ENCODE measurements around the gene DMD.
"Not testable (repeated sequence)": the region's sequence is repeated elsewhere in the genome, so short reads cannot be mapped to it uniquely, and the experiment has no call there.

The DMD gene

DNA sequence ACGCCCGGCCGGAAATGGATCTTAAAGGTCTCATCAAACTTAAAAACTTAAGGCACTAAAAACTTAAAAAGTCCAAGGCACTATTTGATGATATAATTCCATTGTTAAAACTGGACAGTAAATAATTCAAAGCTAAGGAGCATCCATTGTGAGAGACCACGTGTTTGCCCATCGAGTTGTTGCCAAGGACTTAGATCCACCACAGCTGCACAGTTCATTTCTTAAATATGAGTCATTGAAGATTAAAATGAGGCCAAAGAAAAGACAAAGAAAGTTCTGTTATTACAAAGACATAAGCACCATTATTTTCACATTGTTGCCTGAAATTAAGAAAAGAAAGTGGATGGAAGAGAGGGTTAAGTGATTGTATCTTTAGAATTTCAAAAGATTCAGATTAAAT, 1728.0 kb downstream of the DMD start:
- no peak for DNase-seq

DNA sequence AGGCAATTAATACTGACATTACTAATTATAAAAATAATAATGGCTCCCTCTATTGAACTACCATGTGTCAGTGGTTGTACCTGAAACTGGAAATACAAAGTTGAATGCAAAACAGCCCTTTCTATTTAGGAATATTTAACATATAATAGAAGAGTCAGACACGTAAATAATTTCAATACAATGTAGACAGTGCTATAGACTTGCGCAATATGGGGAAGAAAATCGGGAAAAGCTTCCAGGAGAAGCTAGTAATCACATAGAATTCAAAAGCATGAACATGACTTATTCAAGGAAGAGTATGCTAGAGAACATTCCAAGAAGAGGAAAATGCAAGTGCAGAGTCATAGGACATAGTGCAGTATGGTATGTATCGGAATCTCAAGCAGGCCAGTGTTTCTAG, 1730.7 kb downstream of the DMD start:
- DNase-seq, result no peak

DNA sequence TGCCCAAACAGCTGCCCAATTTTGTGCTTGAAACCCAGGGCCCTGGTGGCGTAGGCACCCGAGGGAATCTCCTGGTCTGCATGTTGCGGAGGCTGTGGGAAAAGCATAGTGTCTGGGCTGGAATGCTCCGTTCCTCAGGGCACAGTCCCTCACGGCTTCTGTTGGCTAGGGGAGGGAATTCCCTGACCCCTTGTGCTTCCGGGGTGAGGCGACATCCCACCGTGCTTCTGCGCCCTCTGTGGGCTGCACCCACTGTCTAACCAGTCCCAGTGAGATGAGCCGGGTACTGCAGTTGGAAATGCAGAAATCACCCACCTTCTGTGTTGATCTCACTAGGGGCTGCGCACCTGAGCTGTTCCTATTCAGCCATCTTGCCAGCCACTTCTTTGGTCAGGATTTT, 1740.1 kb downstream of the DMD start:
- no peak for DNase-seq

DNA sequence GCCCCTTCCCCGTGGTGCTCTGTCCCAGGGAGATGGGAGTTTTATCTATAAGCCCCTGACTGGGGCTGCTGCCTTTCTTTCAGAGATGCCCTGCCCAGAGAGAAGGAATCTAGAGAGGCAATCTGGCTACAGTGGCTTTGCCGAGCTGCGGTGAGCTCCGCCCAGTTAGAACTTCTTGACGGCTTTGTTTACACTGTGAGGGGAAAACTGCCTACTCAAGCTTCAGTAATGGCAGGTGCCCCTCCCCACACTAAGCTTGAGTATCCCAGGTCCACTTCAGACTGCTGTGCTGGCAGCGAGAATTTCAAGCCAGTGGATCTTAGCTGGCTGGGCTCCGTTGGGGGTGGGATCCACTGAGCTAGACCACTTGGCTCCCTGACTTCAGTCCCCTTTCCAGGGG, 1740.6 kb downstream of the DMD start:
- not testable (repeated sequence) for DNase-seq

DNA sequence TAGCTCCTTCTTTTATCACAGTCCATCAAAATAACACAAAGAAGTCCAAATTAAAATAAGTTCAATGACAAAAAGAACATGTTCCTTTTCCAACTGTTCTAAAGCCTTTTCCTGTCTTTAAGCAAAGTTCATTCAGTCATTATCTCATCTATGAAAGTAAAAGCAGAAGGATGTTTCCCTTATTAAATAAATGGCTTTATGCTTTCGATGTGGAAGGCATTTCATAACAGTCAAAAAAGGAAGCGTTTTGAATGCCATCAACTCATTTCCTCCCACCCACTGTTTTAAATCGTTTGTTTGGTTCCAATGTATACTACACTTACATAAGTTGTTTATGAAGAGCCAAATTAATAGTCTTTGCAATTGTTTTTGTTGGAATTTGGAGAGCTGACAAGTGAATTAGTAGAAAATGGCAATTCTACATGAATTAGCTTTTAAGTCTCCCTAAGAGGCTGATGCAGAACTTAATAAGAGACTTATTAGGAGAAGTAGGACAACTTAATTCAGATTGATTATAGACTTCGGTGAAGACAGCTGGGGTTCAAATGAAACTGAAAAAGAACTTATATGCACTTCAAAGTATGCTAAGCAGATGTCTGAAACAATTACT, 1746.9 kb downstream of the DMD start:
- DNase-seq, result no peak

DNA sequence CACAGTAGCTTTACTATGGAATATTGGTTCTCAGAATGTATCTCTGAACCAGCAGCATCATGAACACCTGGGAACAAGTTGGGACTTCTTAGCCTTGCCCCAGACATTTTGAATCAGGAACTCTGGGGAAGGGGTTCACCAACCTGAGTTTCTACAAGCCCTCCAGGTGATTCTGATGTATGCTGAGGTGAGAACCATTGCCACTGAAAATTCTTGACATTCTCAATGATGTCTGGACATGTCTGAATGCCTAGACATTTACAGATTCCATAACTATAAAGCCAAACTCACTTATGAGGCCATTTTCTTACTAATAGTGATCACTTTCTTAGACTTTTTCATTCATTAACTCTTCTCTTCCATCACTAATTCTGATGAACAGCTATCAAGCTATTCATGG, 1750.1 kb downstream of the DMD start:
- no peak for DNase-seq

DNA sequence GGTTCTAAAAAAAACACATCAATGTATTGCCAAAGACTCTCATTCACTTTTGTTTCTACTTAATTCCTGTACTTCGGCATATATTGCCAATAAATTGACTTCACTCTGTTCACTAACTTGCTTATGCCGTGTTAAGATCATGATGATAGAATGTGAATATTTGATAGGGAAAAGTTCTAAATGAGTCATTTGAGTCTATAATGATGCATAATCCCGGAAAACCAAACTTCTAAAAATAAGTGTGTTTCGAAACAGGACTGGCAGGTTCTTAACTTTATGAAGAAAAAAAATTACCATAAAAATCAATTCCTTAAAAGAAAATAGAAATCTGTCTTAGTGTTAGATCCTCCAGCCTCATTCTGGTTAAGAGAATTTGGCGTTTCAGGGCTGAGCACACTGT, 1752.0 kb downstream of the DMD start:
- DNase-seq, result no peak

DNA sequence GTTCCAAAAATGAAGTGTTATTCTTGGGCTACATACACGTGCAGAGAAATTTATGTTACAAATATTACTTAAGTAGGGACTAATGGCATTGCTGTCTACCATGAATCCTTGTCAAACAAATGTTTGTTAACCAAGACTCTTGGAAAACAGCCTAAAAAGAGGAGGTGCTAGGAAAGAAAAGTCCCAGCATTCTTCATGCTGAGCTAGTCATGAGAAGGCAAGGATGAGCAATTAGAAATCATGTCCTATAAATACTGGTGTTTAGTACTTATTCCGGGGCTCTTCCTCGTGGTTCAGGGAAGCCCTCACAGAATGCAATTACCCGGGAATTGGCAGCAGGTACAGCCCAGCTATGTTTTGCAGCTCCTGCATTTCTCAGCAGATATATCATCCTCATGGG, 1761.4 kb downstream of the DMD start:
- no peak for DNase-seq

DNA sequence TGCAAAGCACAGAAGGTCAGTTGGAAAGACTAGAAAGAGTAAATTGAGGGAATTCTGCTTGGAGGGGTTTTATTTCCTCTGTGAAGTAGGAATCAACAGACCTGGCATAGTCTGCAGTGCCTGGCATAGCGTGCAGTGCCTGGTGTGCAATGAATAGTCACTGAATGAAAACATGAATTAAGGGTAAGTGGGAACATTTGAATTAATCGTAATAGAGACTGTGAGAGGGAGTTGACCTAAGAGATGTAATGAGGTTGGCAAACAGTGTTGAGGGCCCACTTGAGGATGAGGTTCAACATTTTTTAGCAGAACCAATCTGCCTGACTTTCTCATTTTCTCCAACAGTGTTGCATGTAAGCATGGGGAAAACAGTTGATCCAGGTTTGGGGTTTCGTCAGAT, 1762.3 kb downstream of the DMD start:
- no peak for DNase-seq

DNA sequence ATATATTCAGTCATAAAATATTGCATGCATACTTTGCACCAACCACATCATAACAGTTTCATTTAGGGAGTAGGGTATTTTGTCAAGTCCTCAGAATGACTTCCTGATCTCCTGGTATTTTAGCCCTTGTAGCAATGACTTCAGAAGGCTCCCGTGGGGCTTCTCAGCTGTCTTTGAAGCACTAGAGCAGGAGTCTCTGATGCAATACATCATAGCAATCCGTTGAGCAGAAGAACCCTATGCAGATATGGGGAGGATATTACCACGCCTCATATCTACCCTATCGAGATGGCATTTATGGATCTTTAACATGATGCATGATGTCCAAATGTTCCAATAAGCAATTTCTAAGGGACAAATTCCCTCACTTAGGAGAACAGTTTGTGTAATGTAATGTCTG, 1765.8 kb downstream of the DMD start:
- DNase-seq, result no peak

DNA sequence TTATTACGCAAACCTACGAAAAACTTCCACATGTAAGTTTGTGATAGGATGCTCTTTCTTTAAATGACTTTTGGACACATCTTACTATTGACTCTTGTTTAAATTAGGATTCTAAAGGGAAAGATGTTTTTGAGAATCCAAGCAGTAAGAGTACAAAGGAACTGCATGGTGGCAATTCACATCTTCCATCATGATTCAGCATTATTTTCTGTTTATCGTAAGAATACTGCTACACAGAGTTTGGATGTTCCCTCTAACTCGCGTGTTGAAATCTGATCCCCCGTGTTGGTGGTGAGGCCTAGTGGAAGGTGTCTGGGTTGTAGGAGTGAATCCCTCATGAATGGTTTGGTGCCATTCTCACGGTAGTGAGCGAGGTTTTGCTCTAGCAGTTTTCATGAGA, 1767.7 kb downstream of the DMD start:
- no peak for DNase-seq

DNA sequence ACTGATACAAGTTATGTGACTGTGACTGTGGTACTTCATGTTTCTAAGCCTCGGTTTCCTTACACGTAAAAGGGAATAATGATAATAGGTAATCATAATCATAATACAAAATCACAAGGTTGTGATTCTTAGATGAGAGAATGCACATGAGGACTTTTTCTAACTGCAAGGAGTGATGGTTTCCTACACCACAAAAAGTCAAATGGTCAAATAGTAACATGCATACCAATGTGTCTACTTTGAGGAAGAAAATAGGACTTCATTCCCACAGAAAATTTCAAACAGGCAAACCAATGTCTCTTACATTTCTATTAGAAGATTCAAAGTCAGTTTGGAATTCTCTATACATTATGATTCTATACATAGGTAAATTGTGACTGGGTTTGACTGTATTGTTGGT, 1770.8 kb downstream of the DMD start:
- no peak for DNase-seq

DNA sequence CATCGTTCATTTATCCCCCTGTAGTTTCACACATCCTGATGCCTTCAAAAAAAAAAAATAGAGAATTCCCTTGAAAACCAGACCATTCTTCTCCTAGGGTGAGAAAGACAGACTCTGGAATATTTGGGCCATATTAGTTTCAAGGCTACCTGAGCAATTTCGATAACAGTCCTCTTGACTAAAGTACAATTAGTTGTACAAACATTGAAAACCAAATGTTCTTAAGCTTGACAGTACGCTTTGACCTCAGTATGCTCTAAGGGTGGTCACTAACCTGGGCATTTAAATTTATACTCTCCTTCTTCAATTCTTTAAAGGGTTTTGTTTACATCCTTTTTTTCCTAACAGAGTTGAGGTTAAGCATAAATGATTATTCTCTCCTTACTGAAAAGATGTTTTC, 1774.9 kb downstream of the DMD start:
- DNase-seq, result no peak

DNA sequence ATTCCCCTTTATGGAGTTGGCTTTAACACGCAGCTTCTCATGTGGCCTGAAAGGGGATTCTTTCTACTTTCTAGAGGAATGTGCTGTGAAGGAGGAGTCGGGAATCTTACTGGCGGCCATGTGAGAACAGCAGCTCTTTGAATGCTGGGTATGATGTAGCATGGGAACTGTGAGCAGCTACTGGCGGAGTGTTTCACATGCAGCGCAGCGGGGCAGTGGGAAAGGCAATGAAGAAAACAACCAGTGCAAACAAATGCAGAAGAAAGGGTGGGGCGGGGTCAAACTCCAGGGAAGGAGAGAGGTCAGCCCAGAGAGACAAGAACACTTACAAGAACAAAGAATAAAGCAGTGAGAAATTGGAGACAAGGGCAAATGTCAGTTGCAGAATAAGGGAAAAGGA, 1775.8 kb downstream of the DMD start:
- no peak for DNase-seq

DNA sequence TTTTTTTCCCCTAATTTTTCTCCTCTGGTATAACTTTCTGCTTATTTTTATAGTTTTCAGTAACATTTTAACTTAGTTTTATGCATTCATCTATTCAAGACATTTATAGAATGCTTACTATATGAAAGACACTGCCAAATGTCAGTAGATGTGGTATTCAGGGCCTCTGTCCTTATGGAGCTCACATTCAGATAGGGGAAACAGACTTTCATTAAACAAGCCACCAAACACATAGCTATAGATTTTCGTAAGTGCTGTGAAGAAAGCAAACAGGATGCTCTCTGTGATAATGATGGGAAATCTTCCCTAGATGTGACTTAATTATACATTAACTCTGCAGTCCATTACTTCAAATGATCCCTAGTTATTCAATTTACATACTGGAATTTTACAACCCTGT, 1777.5 kb downstream of the DMD start:
- DNase-seq, result no peak

DNA sequence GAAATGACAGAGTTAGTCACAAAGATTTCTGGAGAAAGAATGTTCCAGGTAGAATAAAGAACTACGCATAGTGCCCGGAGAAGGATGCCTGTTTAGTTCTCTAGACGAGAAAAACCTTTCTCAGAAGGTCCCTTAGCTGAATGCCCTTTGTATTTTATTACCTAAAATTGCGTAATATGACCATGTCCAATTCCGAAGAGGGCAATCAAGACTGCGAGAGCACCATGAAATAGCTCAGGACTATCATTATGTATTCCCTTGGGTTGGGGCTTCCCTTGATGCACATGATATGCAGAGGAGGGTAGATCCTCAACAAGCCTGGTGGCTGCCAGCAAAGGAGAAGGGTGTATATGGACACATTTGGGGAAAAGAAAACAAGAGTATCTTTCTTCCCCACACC, 1781.4 kb downstream of the DMD start:
- no peak for DNase-seq

DNA sequence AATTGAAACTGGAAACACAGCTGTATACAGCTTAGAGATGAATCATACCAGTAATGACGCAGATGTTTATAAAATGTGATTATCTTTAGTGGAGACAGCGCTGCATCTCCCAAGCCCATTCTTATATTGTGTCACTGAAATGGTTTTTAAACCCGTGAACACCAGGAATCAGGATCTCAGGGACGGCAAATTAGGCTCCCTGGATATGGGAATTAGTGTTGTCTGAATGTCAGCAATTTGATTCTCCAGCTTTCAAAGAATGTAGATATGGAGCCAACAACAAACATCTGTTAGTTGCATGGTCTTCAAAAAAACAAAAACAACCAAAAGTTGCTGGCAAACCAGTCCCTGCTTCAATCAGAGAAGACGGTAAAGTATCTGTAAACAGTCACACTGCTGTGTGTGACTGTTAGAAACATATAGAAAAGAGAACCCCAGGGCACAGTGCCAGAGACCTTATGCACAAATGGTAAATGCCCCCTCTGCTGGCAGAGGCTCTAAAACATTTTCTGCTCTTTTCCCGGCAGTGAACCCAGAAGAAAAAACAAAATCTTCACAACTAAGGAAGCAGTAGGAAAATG, 1787.7 kb downstream of the DMD start:
- DNase-seq, result no peak

DNA sequence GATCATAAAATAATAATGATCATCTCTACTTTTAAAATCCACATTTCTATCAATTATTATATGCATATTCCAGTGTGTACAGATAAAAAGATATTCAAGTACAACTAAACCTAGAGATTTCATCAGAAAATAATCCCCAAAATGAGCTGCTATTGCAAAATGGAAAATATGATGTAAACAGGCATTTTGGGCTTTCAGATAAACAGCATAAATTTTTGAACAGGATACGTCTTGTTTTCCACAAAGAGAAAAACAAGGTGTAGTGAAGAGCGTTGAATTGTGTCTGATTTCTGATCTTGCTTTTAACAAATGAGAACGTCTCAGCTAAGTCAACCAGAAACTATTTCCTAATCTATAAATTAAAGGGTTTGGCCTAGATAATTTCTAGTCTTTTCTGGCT, 1789.9 kb downstream of the DMD start:
- DNase-seq, result no peak

DNA sequence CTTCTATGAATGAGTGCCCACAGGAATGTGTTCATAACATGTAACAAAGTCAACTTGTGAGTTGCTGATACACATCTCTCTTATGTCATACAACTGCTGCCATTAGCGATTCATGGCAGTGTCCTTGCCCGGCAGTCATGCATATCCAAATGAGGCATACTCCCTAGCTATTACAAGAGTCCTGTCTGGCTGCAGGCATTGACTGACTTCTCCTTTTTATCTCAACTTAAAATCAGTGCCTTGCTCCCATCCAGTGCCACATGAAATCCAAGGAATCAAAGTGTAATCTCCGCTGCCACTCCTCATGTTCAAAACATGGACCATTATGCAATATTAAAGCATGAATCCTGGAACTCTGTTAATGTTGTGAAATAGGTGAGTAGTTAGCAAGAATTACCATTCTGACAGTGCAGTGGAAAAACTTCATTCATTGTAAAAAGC, 1790.6 kb downstream of the DMD start:
- DNase-seq, result no peak

DNA sequence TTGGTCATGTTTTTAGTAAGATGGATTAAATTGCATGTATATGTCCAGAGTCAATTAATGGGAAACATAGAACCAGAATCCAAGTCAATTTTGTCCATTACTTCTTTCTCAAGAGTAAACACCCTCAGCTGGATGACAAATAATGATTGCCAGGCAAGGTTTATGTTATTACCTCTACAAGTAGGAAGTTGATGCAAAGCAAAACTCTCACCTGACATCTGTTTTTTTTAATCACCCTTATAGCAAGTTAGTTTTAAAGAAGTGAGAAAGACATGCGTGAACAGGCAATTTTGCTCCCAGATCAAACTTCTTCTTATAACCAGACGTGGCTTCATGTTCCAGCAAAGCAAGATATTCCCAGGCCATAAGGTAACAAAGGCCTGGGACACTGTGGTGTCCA, 1791.0 kb downstream of the DMD start:
- DNase-seq, result no peak

DNA sequence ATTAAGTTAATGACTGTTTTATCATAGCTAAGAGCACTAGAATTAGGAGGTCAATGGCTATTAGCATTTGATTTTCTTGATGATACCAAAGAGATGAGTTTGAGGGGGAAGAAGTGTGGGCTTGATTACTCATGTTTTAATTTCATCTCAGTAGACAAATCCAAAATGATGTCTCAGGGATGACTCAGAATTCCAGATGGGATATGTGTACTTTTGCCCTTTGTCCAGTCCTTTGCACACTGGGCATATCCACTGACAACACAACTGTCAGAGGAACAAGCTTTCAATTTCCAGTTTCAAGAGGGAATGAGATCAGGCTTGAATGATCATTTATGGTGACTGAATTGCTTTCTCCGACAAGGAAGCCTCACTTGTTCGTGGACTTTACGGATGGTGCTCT, 1814.2 kb downstream of the DMD start:
- DNase-seq, result no peak

DNA sequence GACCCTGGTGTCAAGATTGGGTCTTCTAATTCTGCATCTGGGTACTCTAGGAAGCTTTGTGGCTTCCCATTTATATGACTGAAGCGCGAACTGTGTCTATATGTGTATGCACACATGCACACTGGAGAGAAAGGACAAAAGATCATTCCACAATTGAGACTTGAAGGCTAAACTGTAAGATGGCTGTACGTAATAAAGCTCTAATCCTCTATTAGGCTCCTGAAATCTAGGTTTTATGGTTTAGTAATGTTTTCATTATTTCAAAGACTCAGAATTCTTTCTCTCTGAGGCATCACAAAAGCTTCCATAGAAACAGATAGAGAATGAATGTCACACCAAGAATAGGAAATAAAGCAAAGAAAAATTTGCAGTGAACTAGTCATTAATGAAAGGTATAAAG, 1818.8 kb downstream of the DMD start:
- no peak for DNase-seq

DNA sequence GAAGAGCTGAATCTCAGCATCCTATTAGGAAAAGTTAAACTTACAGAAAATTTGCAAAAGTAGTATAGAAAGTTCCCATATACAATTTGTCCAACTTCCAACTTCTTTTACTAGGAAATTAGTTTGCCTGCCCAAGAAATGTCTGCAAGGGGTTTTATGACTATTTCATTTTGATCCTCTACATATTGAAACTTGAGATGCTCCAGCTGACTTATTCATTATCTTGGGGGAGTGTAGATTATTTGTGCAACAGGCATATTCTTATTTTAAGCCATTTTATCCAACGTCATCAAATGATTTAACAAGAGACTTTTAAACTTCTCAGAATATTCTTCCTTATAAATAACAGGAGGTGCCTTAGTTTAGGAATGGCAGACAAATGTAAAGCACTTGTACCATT, 1822.4 kb downstream of the DMD start:
- no peak for DNase-seq

DNA sequence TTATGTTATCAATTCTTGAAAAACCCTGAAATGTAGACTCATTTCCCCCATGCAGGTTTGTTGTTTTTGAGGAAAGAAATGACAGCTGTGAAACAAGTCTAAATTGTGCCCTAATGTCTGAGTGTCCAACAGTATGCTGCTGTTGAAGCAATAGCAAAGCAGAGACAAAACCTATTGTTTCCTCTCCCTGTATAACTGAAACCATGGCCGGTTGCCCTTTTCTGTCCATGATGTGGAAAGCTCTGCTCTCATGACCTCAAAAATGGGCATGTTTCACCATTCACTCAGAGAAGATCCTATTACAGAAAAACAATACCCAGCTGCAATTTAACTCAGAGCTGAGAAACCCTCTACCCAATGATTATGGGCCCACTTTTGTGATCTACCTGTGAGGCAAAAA, 1826.9 kb downstream of the DMD start:
- DNase-seq, result no peak

DNA sequence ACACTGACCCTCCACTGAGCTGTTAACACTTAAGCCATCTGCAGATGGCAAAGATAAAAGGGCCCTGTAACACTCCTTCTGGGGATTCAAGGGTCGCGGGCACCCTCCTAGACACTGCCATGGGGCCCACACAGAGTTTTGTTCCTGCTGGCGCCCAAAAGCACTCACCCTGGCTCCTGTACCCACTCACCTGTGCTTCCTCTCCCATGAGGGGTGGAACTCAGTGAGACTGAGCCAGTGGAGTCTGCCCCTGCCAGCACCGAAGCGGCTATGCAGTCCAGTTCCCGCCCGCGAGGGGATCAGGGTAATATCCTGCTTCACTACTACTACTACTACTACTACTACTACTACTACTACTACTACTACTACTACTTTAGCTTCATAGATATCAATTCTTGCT, 1827.4 kb downstream of the DMD start:
- DNase-seq, result no peak

DNA sequence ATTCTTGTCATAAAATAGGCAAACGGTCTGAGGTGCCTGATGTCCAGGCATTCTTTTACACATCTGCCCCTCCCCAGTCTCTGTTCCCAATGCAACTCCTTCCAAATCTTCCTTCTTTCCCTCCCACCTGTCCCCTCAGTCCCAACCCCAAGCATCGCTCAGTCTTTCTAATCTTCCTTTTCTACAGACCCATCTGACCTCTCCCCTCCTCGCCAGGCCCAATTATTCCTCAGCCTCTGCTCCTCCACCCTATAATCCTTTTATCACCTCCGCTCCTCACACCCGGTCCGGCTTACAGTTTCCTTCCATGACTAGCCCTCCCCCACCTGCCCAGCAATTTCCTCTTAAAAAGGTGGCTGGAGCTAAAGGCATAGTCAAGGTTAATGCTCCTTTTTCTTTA, 1832.4 kb downstream of the DMD start:
- not testable (repeated sequence) for DNase-seq

All from stimulated activated CD4-positive, alpha-beta T cell treated with anti-CD3 and anti-CD28 coated beads, Interleukin-4, amount 100 ng/mL, for 1 hour (primary cell).